ENCODE data around the gene KIF1A.

KIF1A gene

GRCh38 chr2:240719676-240720545 lies 100.1 kb downstream of the KIF1A start:
- DNase-seq (ENCODE audit: low read depth): no peak

- DNase-seq (ENCODE audit: low read depth): no peak
These were observed 101.0 kb downstream of the KIF1A start for GRCh38 chr2:240718896-240719490.

- DNase-seq (ENCODE audit: low read depth): no peak
These were observed 102.1 kb downstream of the KIF1A start for GRCh38 chr2:240717681-240718581.

- DNase-seq (ENCODE audit: low read depth): no peak
These were observed 102.8 kb downstream of the KIF1A start for GRCh38 chr2:240717181-240717641.

- no peak for DNase-seq (ENCODE audit: low read depth)
These were observed 103.8 kb downstream of the KIF1A start for GRCh38 chr2:240716130-240716798.

GRCh38 chr2:240714747-240715725 lies 105.0 kb downstream of the KIF1A start:
- no peak for DNase-seq (ENCODE audit: low read depth)

GRCh38 chr2:240713928-240714746 lies 105.9 kb downstream of the KIF1A start:
- no peak for DNase-seq (ENCODE audit: low read depth)

GRCh38 chr2:240713071-240713927 lies 106.7 kb downstream of the KIF1A start:
- DNase-seq (ENCODE audit: low read depth): no peak

- no peak for DNase-seq (ENCODE audit: low read depth)
These were observed 107.9 kb downstream of the KIF1A start for GRCh38 chr2:240712121-240712520.

GRCh38 chr2:240711701-240712100 lies 108.3 kb downstream of the KIF1A start:
- no peak for DNase-seq (ENCODE audit: low read depth)

- DNase-seq (ENCODE audit: low read depth): no peak
These were observed 108.7 kb downstream of the KIF1A start for GRCh38 chr2:240711296-240711695.

- no peak for DNase-seq (ENCODE audit: low read depth)
These were observed 111.6 kb downstream of the KIF1A start for GRCh38 chr2:240708457-240708856.

GRCh38 chr2:240707821-240708220 lies 112.2 kb downstream of the KIF1A start:
- no peak for DNase-seq (ENCODE audit: low read depth)

- DNase-seq (ENCODE audit: low read depth): no peak
These were observed 112.8 kb downstream of the KIF1A start for GRCh38 chr2:240707043-240707756.

GRCh38 chr2:240705204-240705791 lies 114.7 kb downstream of the KIF1A start:
- DNase-seq (ENCODE audit: low read depth): no peak

GRCh38 chr2:240704651-240705050 lies 115.4 kb downstream of the KIF1A start:
- DNase-seq (ENCODE audit: low read depth): no peak
